HG03354 (cell line): Measurements from ENCODE around the gene SEC63.

Source experiments
- ATAC-seq: cut with Tn5 transposase; IDR thresholded peaks from one replicate; pipeline ENCODE4 v1.9.1; 2021; ENCODE audit warnings: mild to moderate bottlenecking; ENCODE audit not compliant: unreplicated experiment, poor library complexity, severe bottlenecking

SEC63 gene

DNA sequence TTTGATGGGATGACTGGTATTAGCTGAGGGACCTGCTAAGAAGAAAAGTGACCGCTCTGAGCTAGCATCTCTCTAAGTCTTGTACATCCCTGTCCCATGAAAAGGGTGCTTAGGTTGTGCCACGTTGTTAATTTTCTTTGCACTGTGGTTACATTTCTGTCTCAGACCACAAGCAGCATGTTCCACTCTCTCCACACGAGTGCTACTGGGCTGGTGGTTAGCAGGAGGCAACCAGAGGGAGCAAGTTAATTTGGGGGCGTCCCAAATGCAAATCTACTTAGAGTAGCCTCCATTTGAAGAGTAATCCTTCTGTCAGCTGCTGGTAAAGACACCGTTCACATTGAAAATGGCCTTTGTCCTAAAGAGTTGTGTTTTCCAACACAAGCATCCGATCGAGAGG lies 130.5 kb downstream of the SEC63 start:
- no peak for ATAC-seq

DNA sequence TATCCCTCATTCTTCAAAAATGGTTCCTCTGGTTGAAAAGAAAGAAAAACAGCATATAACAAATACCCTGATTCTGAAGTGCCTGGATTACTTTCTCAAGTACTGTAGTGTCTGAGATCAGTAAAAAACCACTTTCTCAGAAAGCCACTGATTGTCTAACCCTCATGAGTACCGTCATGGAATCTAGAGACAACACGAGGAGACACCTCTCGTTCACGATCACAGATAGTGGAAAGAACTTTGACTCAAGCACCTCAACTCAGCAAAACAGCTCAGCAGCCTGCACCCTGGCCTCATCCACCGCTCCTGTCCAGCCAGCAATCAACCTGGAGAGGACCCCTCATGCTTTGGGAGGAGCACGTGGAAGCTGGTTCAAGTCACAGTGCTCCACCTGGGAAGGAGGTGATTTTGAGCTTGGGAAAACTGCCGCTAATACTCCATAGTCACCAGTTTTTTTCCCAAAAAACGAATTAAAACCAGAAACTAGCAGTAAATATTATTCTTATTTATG lies 134.9 kb downstream of the SEC63 start:
- ATAC-seq, result no peak

DNA sequence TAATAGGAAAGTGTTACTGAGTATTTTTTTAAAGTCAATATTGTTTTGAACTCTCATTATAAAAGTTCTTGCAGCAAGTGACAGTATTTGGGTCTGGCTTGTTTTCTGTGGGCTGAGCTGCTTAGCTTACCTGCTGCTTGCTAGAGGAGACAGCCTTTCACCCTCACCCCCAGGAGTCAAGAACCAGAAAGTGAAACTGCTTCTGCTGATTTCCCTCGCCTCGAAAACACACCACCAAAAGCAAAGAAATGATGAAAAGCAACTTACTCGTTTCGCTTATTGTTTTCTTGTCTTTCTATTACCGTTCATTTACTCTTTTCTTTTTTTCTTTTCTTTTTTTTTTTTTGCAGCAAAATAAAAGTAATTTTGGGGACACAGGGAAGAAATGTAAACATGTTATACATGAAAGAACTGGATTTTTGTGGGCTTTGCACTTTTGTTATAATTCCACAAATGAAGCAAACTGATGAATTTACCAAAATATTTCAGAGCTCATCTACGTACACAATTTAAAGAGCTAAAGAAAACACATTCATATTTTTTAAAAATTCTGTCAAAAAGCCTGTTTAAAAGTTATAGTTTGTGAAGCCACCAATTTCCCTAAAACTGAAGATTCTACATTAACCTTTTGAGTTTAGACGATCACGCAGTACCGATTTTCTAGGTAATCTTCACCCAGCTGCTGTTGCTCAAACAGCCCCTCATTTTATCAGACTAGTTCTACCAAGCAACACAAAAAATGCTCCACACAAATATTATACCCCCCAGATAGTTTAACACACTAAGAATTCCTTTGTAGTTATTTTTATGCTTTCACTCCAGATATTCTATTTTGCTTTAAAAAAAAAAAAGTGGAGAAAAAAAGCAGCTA lies 135.6 kb downstream of the SEC63 start:
- ATAC-seq, result peak; percentile 57

DNA sequence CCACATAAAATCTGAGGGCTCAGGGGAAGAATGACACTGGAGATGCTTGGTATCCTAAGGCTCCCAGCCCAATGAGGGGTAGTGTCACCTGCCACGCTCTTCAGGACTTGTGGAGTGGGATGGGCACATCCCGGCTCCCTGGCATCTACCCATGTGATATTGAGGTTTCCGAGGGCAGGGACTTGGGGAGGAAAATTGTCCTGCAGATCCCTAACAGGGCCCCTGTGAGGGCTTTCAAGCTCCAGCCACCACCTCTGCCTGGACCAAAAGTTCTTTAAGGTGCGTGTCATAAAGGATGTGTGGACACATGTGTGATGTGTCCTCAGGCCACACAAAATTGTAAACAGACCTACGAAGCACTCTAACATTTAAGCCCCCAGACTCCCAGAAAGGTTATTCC lies 136.4 kb downstream of the SEC63 start:
- ATAC-seq, result no peak

DNA sequence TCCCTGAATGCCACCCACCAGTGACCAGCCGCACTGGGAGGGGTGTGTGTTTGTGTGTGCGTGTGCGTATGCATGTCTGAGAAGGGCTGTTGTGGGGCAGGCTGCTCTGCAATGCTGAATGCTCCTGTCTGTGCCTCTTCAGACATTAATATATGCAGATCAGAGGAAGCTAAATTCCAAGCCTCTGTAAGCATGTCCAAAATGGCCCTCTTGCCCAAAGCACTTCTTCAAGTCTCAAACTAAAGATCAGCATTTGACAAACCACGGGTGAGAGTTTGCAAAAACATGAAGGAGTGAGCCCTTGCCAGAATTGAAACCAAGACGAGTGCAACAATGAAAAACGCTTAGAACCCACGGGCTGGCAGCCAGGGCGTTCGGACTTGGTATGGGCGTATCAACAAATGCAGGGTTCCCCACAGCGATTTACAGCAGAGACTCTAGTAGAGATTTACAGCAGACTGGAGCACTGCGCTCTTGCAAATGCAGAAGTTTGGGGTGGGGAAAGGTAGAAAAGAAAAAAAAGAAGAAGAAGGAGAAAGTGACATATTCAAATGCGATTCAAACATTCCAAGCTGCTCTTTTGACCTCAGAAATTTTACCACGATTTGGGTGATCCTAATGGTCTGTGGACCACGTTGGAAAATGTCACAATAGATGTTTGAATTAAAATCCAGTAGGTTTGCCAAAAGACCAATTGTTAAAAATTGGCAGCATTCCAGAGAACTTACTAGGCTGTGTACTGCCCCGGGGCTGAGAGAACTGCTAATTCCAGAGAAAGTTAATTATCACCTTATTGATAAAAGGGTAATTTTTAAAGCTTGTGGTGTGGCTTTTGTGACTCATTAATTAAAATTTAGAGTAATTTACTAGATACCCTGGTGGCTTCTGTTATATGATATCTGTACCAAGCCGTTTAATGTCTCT lies 137.4 kb downstream of the SEC63 start:
- no peak for ATAC-seq

DNA sequence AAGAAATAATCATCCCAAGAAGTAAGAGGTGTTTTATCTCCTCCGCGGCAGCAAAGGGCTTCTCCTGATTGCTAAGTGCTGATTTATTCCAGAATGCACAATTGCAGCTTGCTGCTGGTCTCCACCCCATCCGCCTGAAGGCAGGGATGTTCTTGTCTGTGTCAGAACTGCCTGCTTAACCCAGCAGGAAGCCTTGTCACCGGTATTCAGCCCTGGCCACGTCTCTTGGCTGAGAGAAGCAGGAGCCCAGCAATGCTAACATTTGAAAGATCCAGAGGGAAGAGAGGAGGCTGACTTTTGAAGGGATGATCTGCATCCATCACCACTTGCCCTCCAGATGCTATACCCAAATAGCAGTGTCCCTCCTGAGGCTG lies 138.1 kb downstream of the SEC63 start:
- ATAC-seq, result no peak

DNA sequence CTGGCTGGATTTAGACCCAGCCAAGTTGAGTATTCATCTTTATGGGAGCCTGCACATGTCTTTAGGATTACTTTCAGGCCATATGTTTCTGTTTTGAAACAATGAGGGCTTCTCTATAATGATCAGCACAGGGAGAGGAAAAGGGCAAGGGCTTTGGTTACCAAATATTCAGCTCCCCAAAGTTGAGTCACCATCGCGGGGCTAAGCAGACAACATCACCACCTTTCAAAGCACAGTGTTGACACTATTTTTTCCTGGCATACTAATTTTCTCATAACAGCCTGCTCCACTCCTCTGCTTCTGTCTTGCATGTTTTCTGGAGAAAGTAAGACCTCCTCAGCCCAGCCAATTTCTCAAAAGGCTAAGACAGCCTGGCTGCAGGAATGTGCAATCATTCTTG lies 138.8 kb downstream of the SEC63 start:
- ATAC-seq, result no peak

DNA sequence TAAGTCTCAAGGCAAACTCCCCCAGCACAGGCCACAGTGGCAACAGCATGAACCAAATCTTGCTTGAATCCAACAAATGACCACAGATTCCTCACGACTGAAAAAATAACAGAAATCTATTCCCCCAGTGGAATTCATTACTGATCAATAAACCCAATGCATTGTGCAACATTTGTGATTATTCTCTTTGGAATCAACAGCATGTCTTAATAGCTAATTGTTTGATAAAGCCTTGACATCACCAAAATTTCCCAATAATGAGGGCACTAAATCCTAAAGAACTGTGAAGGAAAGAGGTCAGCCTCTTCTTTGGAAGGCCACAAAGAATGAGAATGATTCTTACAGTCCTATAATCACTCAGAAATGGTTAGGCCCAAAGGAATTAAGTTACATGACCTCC lies 139.7 kb downstream of the SEC63 start:
- no peak for ATAC-seq

DNA sequence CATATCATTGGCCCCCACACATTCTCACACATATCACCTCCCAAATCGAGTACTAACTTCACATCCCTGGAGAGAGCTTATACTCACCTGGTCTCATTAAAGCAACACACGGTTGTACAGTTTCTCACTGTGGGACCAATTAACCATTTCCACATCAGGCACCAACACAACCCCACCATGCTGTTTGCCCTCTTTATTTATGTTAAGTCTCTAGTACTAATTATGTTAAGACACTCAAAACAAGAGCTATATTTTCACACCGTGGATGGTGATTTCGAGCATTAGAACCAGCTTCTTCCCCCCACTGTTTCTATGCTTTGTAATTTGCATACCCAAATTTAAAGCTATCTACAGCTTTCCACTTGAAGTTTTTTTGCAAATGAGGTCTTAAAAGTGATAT lies 140.2 kb downstream of the SEC63 start:
- no peak for ATAC-seq
